Coronary artery (tissue), 2 donors: ENCODE measurements around the gene MRPS26.
A peak's percentile ranks its signal among the peaks of the same experiment; 100 is the strongest.

Experiments
- DNase-seq: peaks from one replicate; pipeline ENCODE4 v3.0.0-alpha.2; 2017; ENCODE audit warnings: low spot score
- H3K27ac ChIP-seq, 2 donors: fragments of 200-600 bp; sonication (generic); one replicate each; pipeline ENCODE4 v1.5.1; 2016 to 2019
- H3K4me3 ChIP-seq: fragments of 200-600 bp; sonication (generic); 2 replicates; pipeline ENCODE4 v1.5.1; 2016; ENCODE audit warnings: mild to moderate bottlenecking, moderate library complexity
- CTCF ChIP-seq: fragments of 200-600 bp; sonication (generic); IDR thresholded peaks from one replicate; pipeline ENCODE4 v1.5.1; 2019; ENCODE audit warnings: antibody characterized with exemption

The MRPS26 gene

GRCh38 chr20:3042625-3043024, 3.2 kb upstream of the MRPS26 start:
- Histone ChIP-seq H3K27ac (peak overlapping the region; percentile 65 to 94), H3K4me3 (peak overlapping the region; percentile 9)
- no peak for DNase-seq
- no peak for TF ChIP-seq CTCF

DNA sequence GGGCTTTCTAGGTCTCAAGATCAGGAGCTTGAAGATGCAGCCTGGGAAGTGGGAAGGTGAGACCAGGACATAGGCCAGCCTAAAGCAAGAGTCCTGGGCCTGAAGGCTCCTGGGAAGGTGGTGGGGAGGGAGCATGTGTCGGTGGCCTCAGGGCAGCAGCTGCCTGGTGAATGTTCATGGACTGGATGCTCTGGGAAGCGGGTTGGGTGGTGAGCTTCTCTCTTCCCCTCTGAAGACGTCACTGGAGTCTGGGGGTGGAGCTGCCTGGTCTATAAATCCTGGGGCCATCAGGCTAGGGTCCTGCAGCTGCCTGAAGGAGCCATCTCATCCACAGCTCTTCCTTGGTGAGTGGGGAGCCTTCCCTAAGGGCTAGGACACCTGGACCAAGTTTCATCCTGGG, 2.5 kb upstream of the MRPS26 start, which contains the start of gene GNRH2:
Gene GNRH2 (plus strand): TSS at position 301 of the 400 bp plus-strand sequence. CDS start 793 bp downstream, outside the sequence.
- Histone ChIP-seq H3K27ac (peak within 1 kb of the TSS; percentile 65 to 94), H3K4me3 (peak within 1 kb of the TSS; percentile 9)
- no peak for TF ChIP-seq CTCF
- no peak for DNase-seq

DNA sequence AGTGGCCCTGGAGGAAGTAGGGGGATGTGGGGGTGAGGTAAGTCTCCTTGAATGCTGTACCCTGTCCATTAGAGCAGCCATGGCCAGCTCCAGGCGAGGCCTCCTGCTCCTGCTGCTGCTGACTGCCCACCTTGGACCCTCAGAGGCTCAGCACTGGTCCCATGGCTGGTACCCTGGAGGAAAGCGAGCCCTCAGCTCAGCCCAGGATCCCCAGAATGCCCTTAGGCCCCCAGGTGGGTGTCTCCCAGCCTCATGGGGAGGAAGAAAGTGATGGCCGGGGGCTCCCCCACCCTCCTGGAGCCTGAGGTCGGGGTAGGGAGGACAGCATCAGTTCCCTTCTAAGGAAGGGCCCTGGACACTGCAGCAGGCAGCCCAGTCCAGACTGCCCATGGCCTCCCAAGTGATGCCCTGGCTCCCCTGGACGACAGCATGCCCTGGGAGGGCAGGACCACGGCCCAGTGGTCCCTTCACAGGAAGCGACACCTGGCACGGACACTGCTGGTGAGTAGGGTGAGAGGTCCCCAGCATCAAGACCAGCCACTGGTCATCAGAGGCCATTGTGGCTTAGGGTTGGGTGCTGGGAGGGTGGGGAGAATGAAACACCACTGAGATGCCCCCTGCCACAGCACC, 1.4 kb upstream of the MRPS26 start:
- peak overlapping the region in 1 of 2 donors; percentile 94 for H3K27ac ChIP-seq
- TF ChIP-seq CTCF: no peak
- no peak overlapping the region for H3K4me3 ChIP-seq
- no peak for DNase-seq

DNA sequence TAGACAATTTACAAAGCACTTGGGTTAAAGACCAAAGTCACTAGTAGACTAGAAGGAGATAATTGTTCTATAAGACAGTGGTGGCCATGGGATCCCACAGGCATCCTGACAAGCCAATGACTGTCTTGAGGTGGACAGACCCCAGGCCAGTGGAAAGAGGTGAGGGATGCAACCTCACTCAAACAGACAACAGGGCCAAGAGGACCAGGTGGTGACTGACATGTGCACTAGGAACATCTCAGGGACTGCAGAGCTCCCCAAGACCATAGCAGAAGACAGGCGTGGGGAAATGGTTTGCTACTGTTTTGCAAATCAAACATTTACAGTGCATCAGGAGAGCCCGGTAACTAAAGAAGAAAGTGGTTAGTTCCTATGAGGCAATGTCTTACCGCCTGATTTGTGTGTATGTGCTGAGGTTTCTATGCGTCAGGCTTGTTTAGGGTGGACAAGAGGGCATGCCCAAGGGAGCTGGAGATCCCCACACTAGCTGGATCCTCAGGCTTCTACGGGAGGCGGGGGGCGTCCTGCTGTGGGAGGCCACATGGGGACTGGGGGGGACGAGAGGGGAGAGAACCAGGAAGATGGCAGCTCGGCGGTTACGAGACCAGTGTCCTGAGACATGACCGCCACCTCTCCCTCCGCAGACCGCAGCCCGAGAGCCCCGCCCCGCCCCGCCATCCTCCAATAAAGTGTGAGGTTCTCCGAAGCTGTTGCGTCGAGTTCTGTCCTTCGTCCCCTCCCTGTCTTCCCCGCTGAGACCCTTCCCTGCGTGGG, 623 bp upstream of the MRPS26 start:
- DNase-seq: peak; percentile 92
- peak overlapping the region; percentile 95 for H3K4me3 ChIP-seq
- H3K27ac ChIP-seq: peak overlapping the region; percentile 94 to 95
- no peak for TF ChIP-seq CTCF

GRCh38 chr20:3046677-3047462, 1.0 kb downstream of the MRPS26 start:
- DNase-seq: no peak

More at GRCh38 chr20:3046677-3047462, 1.0 kb downstream of the MRPS26 start:
- TF ChIP-seq CTCF: no peak
- Histone ChIP-seq H3K27ac (peak overlapping the region; percentile 94 to 95), H3K4me3 (peak overlapping the region; percentile 95)
